ENCODE data around the gene ALDH4A1.

Gene ALDH4A1

GRCh38 chr1:18939398-18940302 lies 37.3 kb upstream of the ALDH4A1 start:
- no peak for DNase-seq (ENCODE audit: low read depth in 2 of 3, low spot score in 2 of 3)

GRCh38 chr1:18938707-18939070 lies 36.3 kb upstream of the ALDH4A1 start:
- DNase-seq (ENCODE audit: low read depth in 2 of 3, low spot score in 2 of 3) = no peak

GRCh38 chr1:18938008-18938706 lies 35.8 kb upstream of the ALDH4A1 start:
- DNase-seq (ENCODE audit: low read depth in 2 of 3, low spot score in 2 of 3) = no peak

- no peak for DNase-seq (ENCODE audit: low read depth in 2 of 3, low spot score in 2 of 3)
These were observed 35.2 kb upstream of the ALDH4A1 start for GRCh38 chr1:18937539-18937938.

GRCh38 chr1:18936814-18937481 lies 34.6 kb upstream of the ALDH4A1 start:
- DNase-seq (ENCODE audit: low read depth in 2 of 3, low spot score in 2 of 3) = no peak

- DNase-seq (ENCODE audit: low read depth in 2 of 3, low spot score in 2 of 3) = no peak
These were observed 34.1 kb upstream of the ALDH4A1 start for GRCh38 chr1:18936471-18936813.

- no peak for DNase-seq (ENCODE audit: low read depth in 2 of 3, low spot score in 2 of 3)
These were observed 32.0 kb upstream of the ALDH4A1 start for GRCh38 chr1:18934205-18935000.

GRCh38 chr1:18932879-18933278 lies 30.5 kb upstream of the ALDH4A1 start:
- DNase-seq (ENCODE audit: low read depth in 2 of 3, low spot score in 2 of 3) = no peak

GRCh38 chr1:18932387-18932786 lies 30.0 kb upstream of the ALDH4A1 start:
- no peak for DNase-seq (ENCODE audit: low read depth in 2 of 3, low spot score in 2 of 3)

GRCh38 chr1:18931730-18932129 lies 29.4 kb upstream of the ALDH4A1 start:
- no peak for DNase-seq (ENCODE audit: low read depth in 2 of 3, low spot score in 2 of 3)

- no peak for DNase-seq (ENCODE audit: low read depth in 2 of 3, low spot score in 2 of 3)
These were observed 27.3 kb upstream of the ALDH4A1 start for GRCh38 chr1:18929686-18930085.

- DNase-seq (ENCODE audit: low read depth in 2 of 3, low spot score in 2 of 3) = no peak
These were observed 26.6 kb upstream of the ALDH4A1 start for GRCh38 chr1:18928985-18929384.

- DNase-seq (ENCODE audit: low read depth in 2 of 3, low spot score in 2 of 3) = no peak
These were observed 26.1 kb upstream of the ALDH4A1 start for GRCh38 chr1:18928406-18928805.

GRCh38 chr1:18927654-18928272 lies 25.4 kb upstream of the ALDH4A1 start:
- peak in 2 of 3 experiments; percentile 23 to 40 for DNase-seq (ENCODE audit: low read depth in 2 of 3, low spot score in 2 of 3)

- DNase-seq (ENCODE audit: low read depth in 2 of 3, low spot score in 2 of 3) = no peak
These were observed 24.8 kb upstream of the ALDH4A1 start for GRCh38 chr1:18927082-18927653.

GRCh38 chr1:18926315-18927081 lies 24.1 kb upstream of the ALDH4A1 start:
- peak; percentile 63 to 73 (median 72) for DNase-seq (ENCODE audit: low read depth in 2 of 3, low spot score in 2 of 3)

- DNase-seq (ENCODE audit: low read depth in 2 of 3, low spot score in 2 of 3) = no peak
These were observed 22.9 kb upstream of the ALDH4A1 start for GRCh38 chr1:18925279-18925678.

GRCh38 chr1:18924221-18924691 lies 21.9 kb upstream of the ALDH4A1 start:
- no peak for DNase-seq (ENCODE audit: low read depth in 2 of 3, low spot score in 2 of 3)

GRCh38 chr1:18923756-18924211 lies 21.4 kb upstream of the ALDH4A1 start:
- no peak for DNase-seq (ENCODE audit: low read depth in 2 of 3, low spot score in 2 of 3)
